Stimulated activated CD8-positive, alpha-beta memory T cell treated with anti-CD3 and anti-CD28 coated beads, Interleukin-12 subunit alpha, Interleukin-12 subunit beta, amount 100 ng/mL, for 24 hours (primary cell): ENCODE results near the gene NRXN2.
"Not testable (repeated sequence)": the region's sequence is repeated elsewhere in the genome, so short reads cannot be mapped to it uniquely, and the experiment has no call there.

ENCODE experiments used
- DNase-seq: peaks from one replicate; pipeline ENCODE4 v3.0.0-alpha.2; 2020; ENCODE audit errors: extremely low read depth

The NRXN2 gene

GRCh38 chr11:64606796-64607380, 116.1 kb downstream of the NRXN2 start:
- no peak for DNase-seq

GRCh38 chr11:64605656-64606585, 117.1 kb downstream of the NRXN2 start:
- DNase-seq: no peak

- no peak for DNase-seq
Measured at GRCh38 chr11:64605244-64605560, 117.8 kb downstream of the NRXN2 start.

- no peak for DNase-seq
Measured at GRCh38 chr11:64604458-64605243, 118.3 kb downstream of the NRXN2 start.

- DNase-seq: no peak
Measured at GRCh38 chr11:64603411-64604110, 119.4 kb downstream of the NRXN2 start.

GRCh38 chr11:64602466-64603070, 120.4 kb downstream of the NRXN2 start:
- no peak for DNase-seq

- DNase-seq: no peak
Measured at GRCh38 chr11:64601605-64602465, 121.2 kb downstream of the NRXN2 start.

GRCh38 chr11:64600281-64600992, 122.6 kb downstream of the NRXN2 start:
- DNase-seq: no peak

GRCh38 chr11:64599698-64600211, 123.2 kb downstream of the NRXN2 start:
- no peak for DNase-seq

GRCh38 chr11:64598797-64599697, 124.0 kb downstream of the NRXN2 start:
- no peak for DNase-seq

- no peak for DNase-seq
Measured at GRCh38 chr11:64598106-64598796, 124.7 kb downstream of the NRXN2 start.

GRCh38 chr11:64597671-64598101, 125.3 kb downstream of the NRXN2 start:
- DNase-seq: no peak

- not testable (repeated sequence) for DNase-seq
Measured at GRCh38 chr11:64595922-64596321, 127.1 kb downstream of the NRXN2 start.

GRCh38 chr11:64594159-64594939, 128.6 kb downstream of the NRXN2 start:
- no peak for DNase-seq

- DNase-seq: no peak
Measured at GRCh38 chr11:64593156-64594105, 129.6 kb downstream of the NRXN2 start.

GRCh38 chr11:64592656-64593055, 130.3 kb downstream of the NRXN2 start:
- DNase-seq: no peak
